ENCODE data around the gene FMNL3. TPM values are rescaled to one million over a fixed set of nuclear protein-coding genes. Genes with fewer than 3 reads are reported as not detected.

The FMNL3 gene
- total RNA-seq, 1 experiment from 2014 or later: 3.5 TPM

GRCh38 chr12:49705479-49706134, 1.6 kb downstream of the FMNL3 start:
- RAD21 ChIA-PET (ENCODE audit: low non-redundant PET in 1 of 2, low total read pairs in 2 of 2, uncharacterized antibody in 2 of 2, unreplicated experiment in 2 of 2): no interaction called here
- H3K9me3 ChIP-seq (ENCODE audit: control insufficient read depth in 1 of 2, insufficient read depth in 1 of 2, low read depth in 1 of 2, low read length in 2 of 2): no peaks in the 10 kb centered on the region
- TF ChIP-seq REST (IDR thresholded peaks at IDR 0.05; ENCODE audit: low read depth): no peak
- no peak for TF ChIP-seq SIN3A (IDR thresholded peaks at IDR 0.05; ENCODE audit: low read depth)
- TF ChIP-seq SP1 (IDR thresholded peaks at IDR 0.05; ENCODE audit: low read depth): no peak
- TF ChIP-seq ELF1 (IDR thresholded peaks at IDR 0.05; ENCODE audit: borderline replicate concordance, low read depth): no peak
- TF ChIP-seq CTCF (IDR thresholded peaks at IDR 0.05 in 2 of 3, conservative IDR thresholded peaks at IDR 0.05 in 1 of 3; ENCODE audit: borderline replicate concordance in 1 of 3, insufficient read depth in 1 of 3, low read depth in 2 of 3, low read length in 2 of 3): no peak
- TF ChIP-seq POLR2A (IDR thresholded peaks at IDR 0.05; ENCODE audit: borderline replicate concordance, extremely low read depth, insufficient read depth, insufficient read length): no peak
- TF ChIP-seq ZFX (IDR thresholded peaks at IDR 0.05): no peak
- no peak for TF ChIP-seq SRF (IDR thresholded peaks at IDR 0.05; ENCODE audit: low read depth)
- no peak for TF ChIP-seq ZNF274 (IDR thresholded peaks at IDR 0.05; ENCODE audit: low read depth, low read length)
- TF ChIP-seq FOSL1 (IDR thresholded peaks at IDR 0.05; ENCODE audit: low read depth): no peak
- TF ChIP-seq EZH2 (IDR thresholded peaks at IDR 0.05): no peak
- TF ChIP-seq EGR1 (IDR thresholded peaks at IDR 0.05; ENCODE audit: low read depth): no peak
- TF ChIP-seq EZH2phosphoT487 (IDR thresholded peaks at IDR 0.05; ENCODE audit: borderline replicate concordance): no peak
- TF ChIP-seq CEBPB (IDR thresholded peaks at IDR 0.05; ENCODE audit: low read depth): no peak
- no peak for TF ChIP-seq TCF7L2 (IDR thresholded peaks at IDR 0.05; ENCODE audit: borderline replicate concordance, extremely low read depth, insufficient read depth, insufficient read length)
- TF ChIP-seq POLR2AphosphoS5 (IDR thresholded peaks at IDR 0.05; ENCODE audit: low read depth, low read length): no peak
- no peak for TF ChIP-seq RAD21 (IDR thresholded peaks at IDR 0.05; ENCODE audit: low read depth)
- BruUV-seq (replicated peaks): TSS peak; percentile 69
- peaks cover 16% of the 10 kb centered on the region; the same call in 1 of the 2 replicates for H3K27me3 ChIP-seq (ENCODE audit: insufficient read depth, low read length)
- no peaks in the 10 kb centered on the region for H3K79me2 ChIP-seq (ENCODE audit: insufficient read depth, low read length)
- no peaks in the 10 kb centered on the region for H3K36me3 ChIP-seq (ENCODE audit: control insufficient read depth in 1 of 2, insufficient read depth in 2 of 2, low read length in 2 of 2)
- POLR2A ChIA-PET: interaction anchor here (1.0 kb wide), 1 partner anchor 36 kb away, joined by 5 read pairs; the partner anchor contains the start of gene TMBIM6
- intact Hi-C loops (cut with micrococcal nuclease): no loop called here
- no peaks in the 10 kb centered on the region for H3K9me2 ChIP-seq (ENCODE audit: insufficient read depth)
- H3K4me3 ChIP-seq (replicated peaks in 1 of 2; ENCODE audit: low read depth in 1 of 2, low read length in 2 of 2): no peak overlapping the region
- H4K20me1 ChIP-seq (ENCODE audit: insufficient read depth): no peaks in the 10 kb centered on the region
- peak overlapping the region; percentile 81 for H3K4me2 ChIP-seq (ENCODE audit: low read length)
- DNase-seq (ENCODE audit: low read depth, low spot score): no peak
- no peak overlapping the region for H2AFZ ChIP-seq (ENCODE audit: low read depth, low read length, poor library complexity, severe bottlenecking)
- H3K4me1 ChIP-seq (ENCODE audit: control insufficient read depth in 1 of 2, insufficient read depth in 2 of 2, low read length in 2 of 2): peaks cover 0 to 26% of the 10 kb centered on the region in 2 experiments
- no peak overlapping the region for H3K9ac ChIP-seq (ENCODE audit: low read length)
- CTCF ChIA-PET: interaction anchor here (1.4 kb wide), 1 partner anchor 36 kb away, joined by 4 read pairs; the partner anchor contains the start of gene TMBIM6
- no peak for ATAC-seq
- no peak overlapping the region for H3K27ac ChIP-seq (ENCODE audit: low read depth, low read length)
